Stimulated activated naive B cell treated with anti-CD40 and anti-IgM and Interleukin-4, amounts not matched to agents 10 μg/mL and 1 μg/mL and 100 μg/mL, for 72 hours (primary cell): ENCODE measurements around the gene NOS1.
"Not testable (repeated sequence)": the region's sequence is repeated elsewhere in the genome, so short reads cannot be mapped to it uniquely, and the experiment has no call there.

Experiments used
- ATAC-seq, 2 donors: fragments of 150-1000 bp; cut with Tn5 transposase; replicated peaks; 2 replicates each; pipeline ENCODE4 v1.10.0; 2021; ENCODE audit warnings: moderate library complexity in 1 of 2
- DNase-seq: peaks from one replicate; pipeline ENCODE4 v3.0.0; 2021
- H3K27ac Mint-ChIP-seq: one replicate; pipeline ENCODE4 v1.8.0; 2022; ENCODE audit warnings: mild to moderate bottlenecking, mixed read lengths
- H3K27me3 Mint-ChIP-seq, 2 donors: one replicate each; pipeline ENCODE4 v1.8.0; 2022; ENCODE audit warnings: mixed read lengths in 2 of 2
- H3K36me3 Mint-ChIP-seq, 2 donors: one replicate each; pipeline ENCODE4 v1.8.0; 2022; ENCODE audit warnings: mixed read lengths in 2 of 2, mild to moderate bottlenecking in 1 of 2
- H3K4me1 Mint-ChIP-seq, 2 donors: one replicate each; pipeline ENCODE4 v1.8.0; 2022; ENCODE audit warnings: mixed read lengths in 2 of 2, mild to moderate bottlenecking in 1 of 2
- H3K4me3 Mint-ChIP-seq, 2 donors: one replicate each; pipeline ENCODE4 v1.8.0; 2022; ENCODE audit warnings: mild to moderate bottlenecking in 2 of 2, mixed read lengths in 2 of 2, moderate library complexity in 1 of 2
- H3K9me3 Mint-ChIP-seq, 2 donors: one replicate each; pipeline ENCODE4 v1.8.0; 2022; ENCODE audit warnings: mixed read lengths in 2 of 2, mild to moderate bottlenecking in 1 of 2

The NOS1 gene

GRCh38 chr12:117190210-117190781 lies 171.1 kb downstream of the NOS1 start, which contains the start of gene FBXO21:
TSS of gene FBXO21 (minus strand) at chr12:117190470. CDS start at chr12:117190456, 14 bp downstream.
- Mint-ChIP-seq H3K4me3 (peak within 1 kb of the TSS; percentile 93 to 94), H3K27me3 (peaks cover 5 to 10% of the 10 kb centered on the region in 2 donors), H3K4me1 (peaks cover 11 to 22% of the 10 kb centered on the region in 2 donors), H3K36me3 (peaks cover 4 to 9% of the 10 kb centered on the region in 2 donors), H3K27ac (peak within 1 kb of the TSS; percentile 92), H3K9me3 (peaks cover 0 to 2% of the 10 kb centered on the region in 2 donors)
- peak; percentile 88 for DNase-seq
- peak; percentile 91 to 95 for ATAC-seq

- peaks cover 10 to 12% of the 10 kb centered on the region in 2 donors for H3K36me3 Mint-ChIP-seq
- H3K4me1 Mint-ChIP-seq: peaks cover 11 to 22% of the 10 kb centered on the region in 2 donors
- peak overlapping the region; percentile 93 to 94 for H3K4me3 Mint-ChIP-seq
- H3K27ac Mint-ChIP-seq: peak overlapping the region; percentile 92
- ATAC-seq (peak; percentile 65 to 66), DNase-seq (peak; percentile 35)
- peaks cover 0 to 2% of the 10 kb centered on the region in 2 donors for H3K9me3 Mint-ChIP-seq
- peaks cover 5 to 9% of the 10 kb centered on the region in 2 donors for H3K27me3 Mint-ChIP-seq
Observed at GRCh38 chr12:117189725-117190209, 171.7 kb downstream of the NOS1 start.

GRCh38 chr12:117188961-117189724 lies 172.3 kb downstream of the NOS1 start:
- DNase-seq (no peak), ATAC-seq (no peak)
- Mint-ChIP-seq H3K27ac (peak overlapping the region; percentile 92), H3K4me3 (peak overlapping the region; percentile 93 to 94), H3K36me3 (peaks cover 14 to 15% of the 10 kb centered on the region in 2 donors), H3K9me3 (peaks cover 0 to 2% of the 10 kb centered on the region in 2 donors), H3K27me3 (peaks cover 5 to 9% of the 10 kb centered on the region in 2 donors), H3K4me1 (peaks cover 11 to 22% of the 10 kb centered on the region in 2 donors)

GRCh38 chr12:117188121-117188665 lies 173.2 kb downstream of the NOS1 start:
- H3K9me3 Mint-ChIP-seq: no peaks in the 10 kb centered on the region
- H3K27ac Mint-ChIP-seq: no peak overlapping the region
- ATAC-seq (no peak), DNase-seq (no peak)
- H3K36me3 Mint-ChIP-seq: peaks cover 21 to 22% of the 10 kb centered on the region in 2 donors
- H3K4me1 Mint-ChIP-seq: peaks cover 11 to 22% of the 10 kb centered on the region in 2 donors
- peaks cover 0 to under 1% of the 10 kb centered on the region in 2 donors for H3K27me3 Mint-ChIP-seq
- peak overlapping the region in 1 of 2 donors; percentile 64 for H3K4me3 Mint-ChIP-seq

GRCh38 chr12:117187421-117187820 lies 174.0 kb downstream of the NOS1 start:
- Mint-ChIP-seq H3K36me3 (peaks cover 23% of the 10 kb centered on the region in 2 donors), H3K9me3 (no peaks in the 10 kb centered on the region), H3K4me1 (peaks cover 11 to 22% of the 10 kb centered on the region in 2 donors), H3K27ac (no peak overlapping the region), H3K27me3 (no peaks in the 10 kb centered on the region), H3K4me3 (no peak overlapping the region)
- ATAC-seq: no peak
- DNase-seq: no peak

- no peak overlapping the region for H3K27ac Mint-ChIP-seq
- peaks cover 0 to 6% of the 10 kb centered on the region in 2 donors for H3K4me1 Mint-ChIP-seq
- peaks cover 39 to 60% of the 10 kb centered on the region in 2 donors for H3K36me3 Mint-ChIP-seq
- peaks cover 0 to 2% of the 10 kb centered on the region in 2 donors for H3K9me3 Mint-ChIP-seq
- DNase-seq: no peak
- H3K4me3 Mint-ChIP-seq: no peak overlapping the region
- no peaks in the 10 kb centered on the region for H3K27me3 Mint-ChIP-seq
- no peak for ATAC-seq
Observed at GRCh38 chr12:117182866-117183265, 178.6 kb downstream of the NOS1 start.

GRCh38 chr12:117181468-117181843 lies 180.0 kb downstream of the NOS1 start:
- not testable (repeated sequence) for H3K9me3 Mint-ChIP-seq, DNase-seq, H3K27ac Mint-ChIP-seq, ATAC-seq, H3K4me1 Mint-ChIP-seq, H3K27me3 Mint-ChIP-seq, H3K4me3 Mint-ChIP-seq
- peaks cover 39 to 62% of the 10 kb centered on the region in 2 donors for H3K36me3 Mint-ChIP-seq

GRCh38 chr12:117180758-117181467 lies 180.5 kb downstream of the NOS1 start:
- ATAC-seq (peak in 1 of 2 donors; percentile 62), DNase-seq (no peak)
- Mint-ChIP-seq H3K4me1 (peaks cover 9 to 10% of the 10 kb centered on the region in 2 donors), H3K27ac (no peak overlapping the region), H3K27me3 (no peaks in the 10 kb centered on the region), H3K4me3 (no peak overlapping the region), H3K36me3 (peaks cover 43 to 67% of the 10 kb centered on the region in 2 donors), H3K9me3 (peaks cover 0 to 2% of the 10 kb centered on the region in 2 donors)

GRCh38 chr12:117178745-117179144 lies 182.7 kb downstream of the NOS1 start:
- peaks cover 0 to 2% of the 10 kb centered on the region in 2 donors for H3K9me3 Mint-ChIP-seq
- peaks cover 9 to 11% of the 10 kb centered on the region in 2 donors for H3K4me1 Mint-ChIP-seq
- DNase-seq: no peak
- peaks cover 44 to 71% of the 10 kb centered on the region in 2 donors for H3K36me3 Mint-ChIP-seq
- H3K27ac Mint-ChIP-seq: no peak overlapping the region
- no peak for ATAC-seq
- H3K27me3 Mint-ChIP-seq: no peaks in the 10 kb centered on the region
- no peak overlapping the region for H3K4me3 Mint-ChIP-seq

GRCh38 chr12:117178301-117178700 lies 183.1 kb downstream of the NOS1 start:
- Mint-ChIP-seq H3K9me3 (peaks cover 0 to 2% of the 10 kb centered on the region in 2 donors), H3K36me3 (peaks cover 44 to 71% of the 10 kb centered on the region in 2 donors), H3K27ac (no peak overlapping the region), H3K27me3 (no peaks in the 10 kb centered on the region), H3K4me3 (no peak overlapping the region), H3K4me1 (peaks cover 9 to 11% of the 10 kb centered on the region in 2 donors)
- DNase-seq: no peak
- no peak for ATAC-seq

GRCh38 chr12:117172168-117172567 lies 189.3 kb downstream of the NOS1 start:
- Mint-ChIP-seq H3K27me3 (no peaks in the 10 kb centered on the region), H3K36me3 (peaks cover 35 to 60% of the 10 kb centered on the region in 2 donors), H3K4me1 (peaks cover 5 to 10% of the 10 kb centered on the region in 2 donors), H3K9me3 (no peaks in the 10 kb centered on the region), H3K4me3 (no peak overlapping the region), H3K27ac (no peak overlapping the region)
- ATAC-seq (no peak), DNase-seq (no peak)

- Mint-ChIP-seq H3K4me3 (no peak overlapping the region), H3K27me3 (no peaks in the 10 kb centered on the region), H3K36me3 (peaks cover 37 to 61% of the 10 kb centered on the region in 2 donors), H3K27ac (no peak overlapping the region), H3K9me3 (no peaks in the 10 kb centered on the region), H3K4me1 (peaks cover 6 to 7% of the 10 kb centered on the region in 2 donors)
- no peak for DNase-seq
- ATAC-seq: no peak
Observed at GRCh38 chr12:117171499-117172162, 189.8 kb downstream of the NOS1 start.

GRCh38 chr12:117169548-117169947 lies 191.9 kb downstream of the NOS1 start:
- Mint-ChIP-seq H3K36me3 (peaks cover 34 to 54% of the 10 kb centered on the region in 2 donors), H3K27ac (no peak overlapping the region)
- ATAC-seq: no peak

More at GRCh38 chr12:117169548-117169947, 191.9 kb downstream of the NOS1 start:
- no peaks in the 10 kb centered on the region for H3K27me3 Mint-ChIP-seq
- no peak for DNase-seq
- peaks cover 0 to 2% of the 10 kb centered on the region in 2 donors for H3K4me1 Mint-ChIP-seq
- no peak overlapping the region for H3K4me3 Mint-ChIP-seq
- no peaks in the 10 kb centered on the region for H3K9me3 Mint-ChIP-seq
